ENCODE measurements around the gene BMX.

DNA sequence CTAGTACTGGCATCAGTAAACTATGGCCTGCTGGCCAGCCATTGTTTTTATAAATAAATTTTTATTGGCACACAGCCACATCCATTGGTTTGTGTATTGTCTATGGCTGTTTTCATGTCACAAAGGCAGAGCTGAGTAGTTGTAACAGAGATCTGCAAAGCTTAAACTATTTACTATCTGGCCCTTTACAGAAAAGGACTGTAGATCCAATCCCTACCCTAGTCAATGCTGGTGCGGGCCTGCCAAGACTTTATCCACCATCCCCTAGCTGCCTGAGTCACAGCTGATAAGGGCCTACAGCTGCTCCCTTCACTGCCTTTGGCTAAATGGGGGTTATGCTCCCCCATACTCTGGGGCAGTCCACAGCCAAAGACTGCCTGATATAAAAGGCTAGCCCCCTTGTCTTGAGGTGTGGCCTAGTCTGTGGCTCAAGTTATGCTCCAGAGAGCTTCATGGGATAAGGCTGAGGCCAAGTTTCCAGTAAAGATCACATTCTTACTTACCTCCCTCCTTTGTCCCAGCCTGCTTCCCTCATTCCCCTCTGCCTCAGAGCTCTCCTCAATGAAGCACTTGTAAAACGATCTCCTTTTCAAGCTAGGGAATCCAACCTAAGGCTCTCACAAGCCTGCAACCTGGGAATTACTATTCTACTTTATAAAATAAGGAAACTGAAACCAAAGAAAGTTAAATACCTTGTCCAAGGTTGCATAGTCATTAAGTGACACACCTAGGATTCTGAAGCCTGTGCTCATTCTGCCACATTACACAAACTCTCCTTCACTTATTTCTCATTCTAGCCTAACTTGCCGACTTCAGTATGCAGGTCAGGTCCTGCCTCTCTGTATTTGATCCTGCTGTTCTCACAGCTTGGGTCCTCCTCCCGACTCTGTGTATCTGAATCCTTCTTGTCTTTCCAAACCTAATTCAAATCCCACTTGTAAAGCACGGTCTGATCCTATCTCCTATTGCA, 79.5 kb downstream of the BMX start:
- TF ChIP-seq, protein P1, sequence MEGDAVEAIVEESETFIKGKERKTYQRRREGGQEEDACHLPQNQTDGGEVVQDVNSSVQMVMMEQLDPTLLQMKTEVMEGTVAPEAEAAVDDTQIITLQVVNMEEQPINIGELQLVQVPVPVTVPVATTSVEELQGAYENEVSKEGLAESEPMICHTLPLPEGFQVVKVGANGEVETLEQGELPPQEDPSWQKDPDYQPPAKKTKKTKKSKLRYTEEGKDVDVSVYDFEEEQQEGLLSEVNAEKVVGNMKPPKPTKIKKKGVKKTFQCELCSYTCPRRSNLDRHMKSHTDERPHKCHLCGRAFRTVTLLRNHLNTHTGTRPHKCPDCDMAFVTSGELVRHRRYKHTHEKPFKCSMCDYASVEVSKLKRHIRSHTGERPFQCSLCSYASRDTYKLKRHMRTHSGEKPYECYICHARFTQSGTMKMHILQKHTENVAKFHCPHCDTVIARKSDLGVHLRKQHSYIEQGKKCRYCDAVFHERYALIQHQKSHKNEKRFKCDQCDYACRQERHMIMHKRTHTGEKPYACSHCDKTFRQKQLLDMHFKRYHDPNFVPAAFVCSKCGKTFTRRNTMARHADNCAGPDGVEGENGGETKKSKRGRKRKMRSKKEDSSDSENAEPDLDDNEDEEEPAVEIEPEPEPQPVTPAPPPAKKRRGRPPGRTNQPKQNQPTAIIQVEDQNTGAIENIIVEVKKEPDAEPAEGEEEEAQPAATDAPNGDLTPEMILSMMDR (conservative IDR thresholded peaks at IDR 0.05 in 1 of 2, IDR thresholded peaks at IDR 0.05 in 1 of 2; ENCODE audit: low read depth in 1 of 2, low read length in 2 of 2) = no peak
- no peak for TF ChIP-seq EZH2 (IDR thresholded peaks at IDR 0.05; ENCODE audit: low read length, missing control alignments)
